Loucy (cell line): ENCODE data around the gene ALK.

Experiments
- H2AFZ ChIP-seq: fragments of 200-600 bp; sonication (generic); 2 replicates; pipeline ENCODE4 v1.6.0; 2016; ENCODE audit warnings: antibody characterized with exemption, mild to moderate bottlenecking, low read length, moderate library complexity
- H3F3A ChIP-seq: fragments of 200-600 bp; 2 replicates; pipeline ENCODE4 v1.6.0; 2016; ENCODE audit warnings: antibody characterized with exemption, low read depth, mild to moderate bottlenecking
- H3K27me3 ChIP-seq: fragments of 200-600 bp; sonication (generic); 2 replicates; pipeline ENCODE4 v1.6.1; 2014; ENCODE audit warnings: low read length, mild to moderate bottlenecking; ENCODE audit not compliant: insufficient read depth, poor library complexity, severe bottlenecking
- H3K36me3 ChIP-seq: fragments of 200-600 bp; sonication (generic); 2 replicates; pipeline ENCODE4 v1.6.1; 2016; ENCODE audit warnings: low read length; ENCODE audit not compliant: insufficient read depth
- H3K4me1 ChIP-seq: fragments of 200-600 bp; sonication (generic); 2 replicates; pipeline ENCODE4 v1.5.1; 2014; ENCODE audit warnings: low read length, mild to moderate bottlenecking; ENCODE audit not compliant: insufficient read depth, poor library complexity, severe bottlenecking
- H3K4me2 ChIP-seq: fragments of 200-600 bp; sonication (generic); 2 replicates; pipeline ENCODE4 v1.6.0; 2014; ENCODE audit warnings: antibody characterized with exemption, low read length, low read depth, mild to moderate bottlenecking; ENCODE audit not compliant: poor library complexity, severe bottlenecking
- H3K4me3 ChIP-seq: fragments of 200-600 bp; sonication (generic); 2 replicates; pipeline ENCODE4 v1.5.1; 2014; ENCODE audit warnings: low read length, mild to moderate bottlenecking, mixed read lengths; ENCODE audit not compliant: poor library complexity, severe bottlenecking
- H3K79me2 ChIP-seq: fragments of 200-600 bp; sonication (generic); 2 replicates; pipeline ENCODE4 v1.6.1; 2014; ENCODE audit warnings: low read length; ENCODE audit not compliant: insufficient read depth
- H3K9ac ChIP-seq: fragments of 200-600 bp; sonication (generic); 2 replicates; pipeline ENCODE4 v1.6.0; 2014; ENCODE audit warnings: mild to moderate bottlenecking, low read depth, low read length, moderate library complexity; ENCODE audit not compliant: poor library complexity, severe bottlenecking
- H3K9me2 ChIP-seq: fragments of 200-600 bp; sonication (generic); replicated peaks from 2 replicates; pipeline ENCODE4 v1.6.1; 2016; ENCODE audit warnings: low read depth, low read length, mixed read lengths
- H3K9me3 ChIP-seq: fragments of 200-600 bp; sonication (generic); 2 replicates; pipeline ENCODE4 v1.6.1; 2014; ENCODE audit warnings: mild to moderate bottlenecking, antibody characterized with exemption, low read length, low read depth; ENCODE audit not compliant: insufficient read depth
- H4K20me1 ChIP-seq: fragments of 200-600 bp; sonication (generic); 2 replicates; pipeline ENCODE4 v1.6.0; 2014; ENCODE audit warnings: antibody characterized with exemption, low read length, mild to moderate bottlenecking; ENCODE audit not compliant: insufficient read depth, poor library complexity, severe bottlenecking
- EZH2phosphoT487 ChIP-seq: fragments of 200-600 bp; IDR thresholded peaks from 2 replicates; pipeline ENCODE4 v1.6.1; 2018; ENCODE audit warnings: antibody characterized with exemption, mild to moderate bottlenecking, moderate library complexity, borderline replicate concordance
- TF ChIP-seq, protein P1 (sequence below): fragments of 200-600 bp; sonication (generic); conservative IDR thresholded peaks from 2 replicates; pipeline ENCODE4 v1.5.1; 2014; ENCODE audit warnings: mild to moderate bottlenecking, antibody characterized with exemption, low read length

ALK gene

DNA sequence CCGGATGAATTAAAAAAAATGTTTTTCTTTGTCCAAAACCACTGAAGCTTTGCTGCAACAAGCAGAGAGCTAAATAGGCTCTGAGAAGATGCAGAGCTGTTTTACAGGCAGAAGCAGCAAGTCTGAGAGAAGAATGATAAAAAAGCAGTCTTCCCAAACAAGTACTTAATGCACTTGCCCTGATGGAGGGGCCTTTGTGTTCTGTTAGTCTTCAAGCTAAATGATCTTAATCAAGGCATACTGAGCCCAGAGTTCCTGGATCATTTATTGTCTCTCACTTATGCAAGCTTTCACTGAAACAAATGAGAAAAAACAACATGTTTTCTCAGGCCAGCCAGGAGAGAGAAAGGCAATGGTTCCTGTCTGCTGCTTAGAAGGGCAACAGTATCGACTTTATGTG lies 653.7 kb downstream of the ALK start:
- peaks cover 2% of the 10 kb centered on the region for H3K4me1 ChIP-seq
- H3K79me2 ChIP-seq, result no peaks in the 10 kb centered on the region
- H3K4me2 ChIP-seq, result no peak overlapping the region
- no peak overlapping the region for H3K9ac ChIP-seq
- H2AFZ ChIP-seq, result no peak overlapping the region
- no peaks in the 10 kb centered on the region for H3F3A ChIP-seq
- H3K36me3 ChIP-seq, result no peaks in the 10 kb centered on the region
- H3K9me2 ChIP-seq, result no peaks in the 10 kb centered on the region
- no peak overlapping the region for H3K4me3 ChIP-seq
- no peaks in the 10 kb centered on the region for H4K20me1 ChIP-seq
- H3K9me3 ChIP-seq, result no peaks in the 10 kb centered on the region
- TF ChIP-seq, protein P1, sequence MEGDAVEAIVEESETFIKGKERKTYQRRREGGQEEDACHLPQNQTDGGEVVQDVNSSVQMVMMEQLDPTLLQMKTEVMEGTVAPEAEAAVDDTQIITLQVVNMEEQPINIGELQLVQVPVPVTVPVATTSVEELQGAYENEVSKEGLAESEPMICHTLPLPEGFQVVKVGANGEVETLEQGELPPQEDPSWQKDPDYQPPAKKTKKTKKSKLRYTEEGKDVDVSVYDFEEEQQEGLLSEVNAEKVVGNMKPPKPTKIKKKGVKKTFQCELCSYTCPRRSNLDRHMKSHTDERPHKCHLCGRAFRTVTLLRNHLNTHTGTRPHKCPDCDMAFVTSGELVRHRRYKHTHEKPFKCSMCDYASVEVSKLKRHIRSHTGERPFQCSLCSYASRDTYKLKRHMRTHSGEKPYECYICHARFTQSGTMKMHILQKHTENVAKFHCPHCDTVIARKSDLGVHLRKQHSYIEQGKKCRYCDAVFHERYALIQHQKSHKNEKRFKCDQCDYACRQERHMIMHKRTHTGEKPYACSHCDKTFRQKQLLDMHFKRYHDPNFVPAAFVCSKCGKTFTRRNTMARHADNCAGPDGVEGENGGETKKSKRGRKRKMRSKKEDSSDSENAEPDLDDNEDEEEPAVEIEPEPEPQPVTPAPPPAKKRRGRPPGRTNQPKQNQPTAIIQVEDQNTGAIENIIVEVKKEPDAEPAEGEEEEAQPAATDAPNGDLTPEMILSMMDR, result no peak
- TF ChIP-seq EZH2phosphoT487, result no peak
- no peaks in the 10 kb centered on the region for H3K27me3 ChIP-seq

DNA sequence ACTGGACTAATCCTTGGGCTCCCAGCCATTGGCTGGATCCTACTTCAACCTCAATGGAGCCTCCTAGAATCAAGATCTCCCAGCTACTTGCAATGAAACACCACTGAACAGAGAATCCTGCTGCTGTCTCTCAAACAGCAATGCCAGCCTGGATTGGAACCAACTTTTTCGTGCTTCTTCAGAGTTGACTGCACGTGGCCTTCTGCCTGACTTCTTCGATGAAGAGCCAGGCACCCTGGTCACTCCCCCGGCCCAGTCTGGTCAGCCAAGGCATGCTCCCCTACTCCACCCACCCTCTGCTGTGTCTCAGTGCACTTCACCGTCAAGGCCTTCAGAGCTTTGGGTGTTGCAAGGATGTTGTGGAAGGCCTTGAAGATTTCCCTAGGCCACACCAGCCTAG lies 657.5 kb downstream of the ALK start:
- H3K4me3 ChIP-seq, result no peak overlapping the region
- peaks cover 6% of the 10 kb centered on the region for H3K4me1 ChIP-seq
- no peaks in the 10 kb centered on the region for H3K79me2 ChIP-seq
- H3K4me2 ChIP-seq, result no peak overlapping the region
- no peak for TF ChIP-seq EZH2phosphoT487
- H3K9me2 ChIP-seq, result no peaks in the 10 kb centered on the region
- H3K36me3 ChIP-seq, result no peaks in the 10 kb centered on the region
- H3K27me3 ChIP-seq, result no peaks in the 10 kb centered on the region
- H3K9ac ChIP-seq, result no peak overlapping the region
- H3F3A ChIP-seq, result no peaks in the 10 kb centered on the region
- H2AFZ ChIP-seq, result no peak overlapping the region
- no peaks in the 10 kb centered on the region for H3K9me3 ChIP-seq
- H4K20me1 ChIP-seq, result no peaks in the 10 kb centered on the region

DNA sequence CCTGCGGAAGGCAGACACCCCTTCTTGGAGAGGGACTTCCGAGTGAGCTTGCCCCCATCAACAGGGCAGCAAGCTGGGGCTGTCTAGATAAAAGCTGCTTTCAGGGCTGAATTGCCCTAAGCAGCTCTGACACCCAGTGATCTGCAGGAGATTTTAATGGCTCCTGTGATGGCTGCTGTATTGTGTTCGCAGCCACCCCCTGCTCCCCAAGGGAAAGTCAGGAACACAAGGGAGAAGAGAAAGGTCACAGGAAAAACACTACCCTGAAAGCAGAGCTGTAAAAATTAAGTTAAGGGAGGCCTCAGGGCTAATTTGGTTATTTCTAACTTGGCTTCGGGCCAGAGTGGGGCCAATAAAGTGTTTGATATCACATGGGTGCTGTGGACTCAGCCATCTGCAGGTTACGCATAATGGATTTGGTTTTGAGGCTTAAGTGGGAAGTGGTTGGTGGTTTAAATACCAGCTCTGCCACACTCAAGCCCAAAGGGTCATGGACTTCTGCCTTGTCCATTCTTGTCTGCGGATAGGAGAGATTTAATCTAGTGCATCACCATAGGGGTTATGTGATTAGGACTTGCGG lies 658.6 kb downstream of the ALK start:
- Histone ChIP-seq H3K36me3 (no peaks in the 10 kb centered on the region), H3K4me1 (peaks cover 6% of the 10 kb centered on the region), H3F3A (no peaks in the 10 kb centered on the region), H3K79me2 (no peaks in the 10 kb centered on the region), H3K4me3 (no peak overlapping the region), H3K9me2 (no peaks in the 10 kb centered on the region), H2AFZ (no peak overlapping the region), H3K4me2 (no peak overlapping the region), H3K27me3 (no peaks in the 10 kb centered on the region), H3K9me3 (no peaks in the 10 kb centered on the region), H3K9ac (no peak overlapping the region), H4K20me1 (no peaks in the 10 kb centered on the region)
- TF ChIP-seq EZH2phosphoT487, result no peak
- TF ChIP-seq, protein P1, result no peak

GRCh38 chr2:29261003-29261402 lies 660.4 kb downstream of the ALK start:
- H4K20me1 ChIP-seq, result no peaks in the 10 kb centered on the region
- H3K4me2 ChIP-seq, result no peak overlapping the region
- H3K27me3 ChIP-seq, result no peaks in the 10 kb centered on the region
- H3K9me2 ChIP-seq, result no peaks in the 10 kb centered on the region
- no peaks in the 10 kb centered on the region for H3K79me2 ChIP-seq
- no peak overlapping the region for H3K9ac ChIP-seq
- peaks cover 6% of the 10 kb centered on the region for H3K4me1 ChIP-seq
- no peak overlapping the region for H3K4me3 ChIP-seq
- TF ChIP-seq EZH2phosphoT487, result no peak
- TF ChIP-seq, protein P1, result no peak
- no peaks in the 10 kb centered on the region for H3F3A ChIP-seq
- no peak overlapping the region for H2AFZ ChIP-seq
- H3K36me3 ChIP-seq, result no peaks in the 10 kb centered on the region
- no peaks in the 10 kb centered on the region for H3K9me3 ChIP-seq
